OCI-LY1 (cell line): ENCODE data around the gene RAB30.

Source experiments
- CTCF ChIP-seq: fragments of 200-600 bp; sonication (generic), shearing (Covaris generic); IDR thresholded peaks from 2 replicates; pipeline ENCODE4 v1.5.1; 2017; ENCODE audit warnings: mild to moderate bottlenecking, antibody characterized with exemption, low read length, moderate library complexity, mixed read lengths
- EZH2 ChIP-seq: fragments of 200-600 bp; sonication (generic), shearing (Covaris generic); IDR thresholded peaks from 2 replicates; pipeline ENCODE4 v1.8.0; 2017; ENCODE audit warnings: borderline replicate concordance, mixed run types, mild to moderate bottlenecking, antibody characterized with exemption, low read length, moderate library complexity, mixed read lengths

- TF ChIP-seq CTCF (no peak), EZH2 (no peak)
Observed at GRCh38 chr11:83020942-83021779, 50.5 kb downstream of the RAB30 start.
